Measurements from ENCODE around the gene SLC8A2. TPM values are rescaled to one million over a fixed set of nuclear protein-coding genes. Genes with fewer than 3 reads are reported as not detected.

Gene SLC8A2
- total and polyA plus RNA-seq, 10 of the 15 experiments (the other 5 are each of a cell fraction or from before 2014, with no cell fraction given): not detected

DNA sequence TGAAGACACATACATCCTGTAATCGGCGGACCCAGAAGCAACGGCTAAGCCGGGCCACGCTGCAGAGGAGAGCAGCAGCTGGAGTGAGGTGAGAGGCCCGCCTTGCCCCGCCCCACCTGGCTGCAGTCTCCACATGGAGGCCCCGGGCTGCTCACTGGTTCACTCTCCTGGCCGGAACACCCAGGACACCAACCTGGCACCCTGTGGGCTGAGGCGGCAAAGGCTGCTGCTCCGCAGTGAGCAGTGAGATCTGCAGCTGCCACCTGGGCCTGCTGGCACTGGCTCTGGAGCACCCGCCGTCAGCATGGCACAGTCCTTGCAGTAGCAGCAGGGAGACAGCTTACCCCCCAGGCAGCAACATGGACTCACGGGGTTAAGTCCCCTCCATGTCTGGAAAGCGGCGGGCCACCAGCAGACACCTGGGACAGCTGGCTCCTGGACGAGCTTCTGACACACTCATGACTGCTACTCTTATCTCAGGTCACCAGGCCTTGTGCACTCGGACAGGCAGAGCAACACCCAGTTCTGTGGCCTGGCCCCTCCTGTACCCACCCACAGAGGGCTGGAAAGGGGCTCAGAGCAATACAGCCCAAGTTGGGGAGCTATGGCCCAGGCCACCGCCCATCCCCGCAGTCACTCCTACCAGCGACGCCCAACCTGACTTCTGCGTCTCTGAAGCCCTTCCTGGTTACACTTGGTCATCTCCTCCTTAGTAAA is 25.5 kb upstream of the SLC8A2 start:
- CTCF ChIA-PET: interaction anchor here (1.0 kb wide), 1 partner anchor 11 kb away, joined by 3 read pairs; no protein-coding TSS in a partner anchor
- ATAC-seq: no peak

More for the DNA sequence above, 25.5 kb upstream of the SLC8A2 start:
- no peak for FAIRE-seq
- no peak overlapping the region for H3K9ac ChIP-seq (ENCODE audit: control insufficient read depth, insufficient read depth, low read length)
- no peak for TF ChIP-seq SIX5 (IDR thresholded peaks at IDR 0.05; ENCODE audit: low read depth, low read length, severe bottlenecking)
- TF ChIP-seq, protein P1, sequence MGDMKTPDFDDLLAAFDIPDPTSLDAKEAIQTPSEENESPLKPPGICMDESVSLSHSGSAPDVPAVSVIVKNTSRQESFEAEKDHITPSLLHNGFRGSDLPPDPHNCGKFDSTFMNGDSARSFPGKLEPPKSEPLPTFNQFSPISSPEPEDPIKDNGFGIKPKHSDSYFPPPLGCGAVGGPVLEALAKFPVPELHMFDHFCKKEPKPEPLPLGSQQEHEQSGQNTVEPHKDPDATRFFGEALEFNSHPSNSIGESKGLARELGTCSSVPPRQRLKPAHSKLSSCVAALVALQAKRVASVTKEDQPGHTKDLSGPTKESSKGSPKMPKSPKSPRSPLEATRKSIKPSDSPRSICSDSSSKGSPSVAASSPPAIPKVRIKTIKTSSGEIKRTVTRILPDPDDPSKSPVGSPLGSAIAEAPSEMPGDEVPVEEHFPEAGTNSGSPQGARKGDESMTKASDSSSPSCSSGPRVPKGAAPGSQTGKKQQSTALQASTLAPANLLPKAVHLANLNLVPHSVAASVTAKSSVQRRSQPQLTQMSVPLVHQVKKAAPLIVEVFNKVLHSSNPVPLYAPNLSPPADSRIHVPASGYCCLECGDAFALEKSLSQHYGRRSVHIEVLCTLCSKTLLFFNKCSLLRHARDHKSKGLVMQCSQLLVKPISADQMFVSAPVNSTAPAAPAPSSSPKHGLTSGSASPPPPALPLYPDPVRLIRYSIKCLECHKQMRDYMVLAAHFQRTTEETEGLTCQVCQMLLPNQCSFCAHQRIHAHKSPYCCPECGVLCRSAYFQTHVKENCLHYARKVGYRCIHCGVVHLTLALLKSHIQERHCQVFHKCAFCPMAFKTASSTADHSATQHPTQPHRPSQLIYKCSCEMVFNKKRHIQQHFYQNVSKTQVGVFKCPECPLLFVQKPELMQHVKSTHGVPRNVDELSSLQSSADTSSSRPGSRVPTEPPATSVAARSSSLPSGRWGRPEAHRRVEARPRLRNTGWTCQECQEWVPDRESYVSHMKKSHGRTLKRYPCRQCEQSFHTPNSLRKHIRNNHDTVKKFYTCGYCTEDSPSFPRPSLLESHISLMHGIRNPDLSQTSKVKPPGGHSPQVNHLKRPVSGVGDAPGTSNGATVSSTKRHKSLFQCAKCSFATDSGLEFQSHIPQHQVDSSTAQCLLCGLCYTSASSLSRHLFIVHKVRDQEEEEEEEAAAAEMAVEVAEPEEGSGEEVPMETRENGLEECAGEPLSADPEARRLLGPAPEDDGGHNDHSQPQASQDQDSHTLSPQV (IDR thresholded peaks at IDR 0.05): no peak
- TF ChIP-seq CBX3 (IDR thresholded peaks at IDR 0.05; ENCODE audit: borderline replicate concordance, low read depth): no peak
- TF ChIP-seq, protein P2, sequence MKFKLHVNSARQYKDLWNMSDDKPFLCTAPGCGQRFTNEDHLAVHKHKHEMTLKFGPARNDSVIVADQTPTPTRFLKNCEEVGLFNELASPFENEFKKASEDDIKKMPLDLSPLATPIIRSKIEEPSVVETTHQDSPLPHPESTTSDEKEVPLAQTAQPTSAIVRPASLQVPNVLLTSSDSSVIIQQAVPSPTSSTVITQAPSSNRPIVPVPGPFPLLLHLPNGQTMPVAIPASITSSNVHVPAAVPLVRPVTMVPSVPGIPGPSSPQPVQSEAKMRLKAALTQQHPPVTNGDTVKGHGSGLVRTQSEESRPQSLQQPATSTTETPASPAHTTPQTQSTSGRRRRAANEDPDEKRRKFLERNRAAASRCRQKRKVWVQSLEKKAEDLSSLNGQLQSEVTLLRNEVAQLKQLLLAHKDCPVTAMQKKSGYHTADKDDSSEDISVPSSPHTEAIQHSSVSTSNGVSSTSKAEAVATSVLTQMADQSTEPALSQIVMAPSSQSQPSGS (IDR thresholded peaks at IDR 0.05; ENCODE audit: low read length): no peak
- TF ChIP-seq HCFC1 (IDR thresholded peaks at IDR 0.05; ENCODE audit: low read length): no peak
- H3K27ac ChIP-seq (ENCODE audit: control insufficient read depth, insufficient read depth): no peak overlapping the region
- no peaks in the 10 kb centered on the region for H3K4me1 ChIP-seq (ENCODE audit: control insufficient read depth, insufficient read depth, low read length)
- H4K20me1 ChIP-seq (ENCODE audit: control insufficient read depth, insufficient read depth): no peaks in the 10 kb centered on the region; the same call in 1 of the 2 replicates
- intact Hi-C loops (cut with micrococcal nuclease; ENCODE audit: unreplicated experiment): no loop called here
- in situ Hi-C loops (cut with MboI): no loop called here
- no TSS peak for BruUV-seq (replicated peaks)
- no peaks in the 10 kb centered on the region; the same call in 1 of the 2 replicates for H3K79me2 ChIP-seq (ENCODE audit: control insufficient read depth, insufficient read depth, low read length)
- no peaks in the 10 kb centered on the region for H3K9me3 ChIP-seq (replicated peaks; ENCODE audit: control insufficient read depth, insufficient read depth, low read length)
- RAD21 ChIA-PET (ENCODE audit: unreplicated experiment): no interaction called here
- H3K36me3 ChIP-seq (ENCODE audit: control insufficient read depth in 2 of 2, insufficient read depth in 2 of 2, low read length in 1 of 2): peaks cover 20 to 38% of the 10 kb centered on the region in 2 experiments; a peak in 3 of 4 replicates
- POLR2A ChIA-PET: interaction anchor here (0.6 kb wide), 1 partner anchor 16 kb away, joined by 4 read pairs; no protein-coding TSS in a partner anchor
- H3K4me2 ChIP-seq (ENCODE audit: control insufficient read depth, insufficient read depth): no peak overlapping the region
- SMC1A ChIA-PET (ENCODE audit: uncharacterized antibody, unreplicated experiment): no interaction called here
- H3K4me3 ChIP-seq: no peak overlapping the region
- WGBS (ENCODE audit: insufficient coverage, insufficient replicate concordance, low lambda C conversion rate, missing lambda C conversion rate): 91% methylated on average over 23 of the region's 23 CpGs
- no peaks in the 10 kb centered on the region for H3K27me3 ChIP-seq (replicated peaks in 1 of 2; ENCODE audit: control insufficient read depth in 2 of 2, insufficient read depth in 2 of 2, low read length in 1 of 2)
- no peak overlapping the region for H2AFZ ChIP-seq (ENCODE audit: control insufficient read depth, low read depth, low read length)
- no peak for DNase-seq (ENCODE audit: low read depth, low spot score)
